ENCODE results near the gene UBXN11.

The UBXN11 gene

GRCh38 chr1:26277261-26277661 lies 29.2 kb downstream of the UBXN11 start:
- in situ Hi-C loops (cut with MboI; ENCODE audit: low sequenced_read_pairs), result no loop called here

DNA sequence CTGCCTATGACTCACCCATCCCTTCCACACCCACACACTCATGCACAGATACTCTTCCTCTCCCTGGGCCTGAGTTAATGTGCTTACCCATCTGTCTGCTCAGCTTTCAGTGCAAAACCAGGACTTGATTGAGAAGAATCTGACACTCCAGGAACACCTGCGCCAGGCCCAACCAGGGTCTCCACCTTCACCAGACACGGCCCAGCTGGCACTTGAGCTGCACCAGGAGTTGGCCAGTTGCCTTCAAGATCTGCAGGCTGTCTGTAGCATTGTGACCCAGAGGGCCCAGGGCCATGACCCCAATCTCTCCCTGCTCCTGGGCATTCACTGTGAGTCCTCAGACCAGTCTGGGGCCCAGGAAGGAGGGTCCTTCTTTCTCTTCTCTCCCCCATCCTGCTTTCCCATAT lies 30.0 kb downstream of the UBXN11 start:
- in situ Hi-C loops (cut with MboI; ENCODE audit: low sequenced_read_pairs), result no loop called here

DNA sequence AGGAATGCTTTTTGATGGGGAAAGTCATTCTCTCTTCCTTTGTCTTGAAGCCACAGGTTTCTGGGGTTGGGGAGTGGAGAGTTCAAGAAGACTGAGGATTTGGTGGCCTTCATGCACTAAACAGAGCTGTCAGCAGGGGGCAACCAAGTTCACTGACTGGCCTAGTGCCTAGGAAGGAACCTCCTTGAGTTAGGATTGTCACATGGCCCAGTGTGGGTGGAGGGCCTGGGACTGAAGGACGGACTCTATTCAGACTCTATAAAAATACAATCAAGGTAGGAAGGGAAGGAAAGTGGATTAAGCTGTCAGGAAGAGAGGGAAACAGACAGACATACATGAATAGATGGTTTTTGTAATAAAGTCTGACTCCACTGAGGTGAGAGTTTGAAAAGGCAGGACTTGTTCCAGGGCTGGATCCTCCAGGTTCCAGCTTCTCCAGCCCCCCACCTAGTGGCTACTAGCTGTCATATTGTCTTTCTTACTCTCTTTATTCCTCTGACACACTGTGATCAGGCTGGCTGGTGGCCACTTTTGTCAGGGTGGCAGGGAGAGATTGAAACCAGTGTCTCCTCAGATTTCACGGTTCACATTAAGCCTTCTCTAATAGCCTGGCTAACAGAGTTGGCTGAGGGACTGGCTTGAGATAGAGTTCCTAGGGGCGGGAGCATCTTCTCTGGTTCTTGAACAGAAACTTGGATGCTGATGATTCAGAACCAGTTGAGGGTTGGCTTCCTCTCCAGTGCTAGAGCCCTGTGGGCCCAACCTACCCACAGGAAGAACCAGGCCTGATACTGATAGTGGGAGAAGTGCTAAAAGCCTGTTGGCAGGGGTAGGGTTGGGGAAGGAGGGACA lies 30.6 kb downstream of the UBXN11 start:
- in situ Hi-C loops (cut with MboI; ENCODE audit: low sequenced_read_pairs), result no loop called here

DNA sequence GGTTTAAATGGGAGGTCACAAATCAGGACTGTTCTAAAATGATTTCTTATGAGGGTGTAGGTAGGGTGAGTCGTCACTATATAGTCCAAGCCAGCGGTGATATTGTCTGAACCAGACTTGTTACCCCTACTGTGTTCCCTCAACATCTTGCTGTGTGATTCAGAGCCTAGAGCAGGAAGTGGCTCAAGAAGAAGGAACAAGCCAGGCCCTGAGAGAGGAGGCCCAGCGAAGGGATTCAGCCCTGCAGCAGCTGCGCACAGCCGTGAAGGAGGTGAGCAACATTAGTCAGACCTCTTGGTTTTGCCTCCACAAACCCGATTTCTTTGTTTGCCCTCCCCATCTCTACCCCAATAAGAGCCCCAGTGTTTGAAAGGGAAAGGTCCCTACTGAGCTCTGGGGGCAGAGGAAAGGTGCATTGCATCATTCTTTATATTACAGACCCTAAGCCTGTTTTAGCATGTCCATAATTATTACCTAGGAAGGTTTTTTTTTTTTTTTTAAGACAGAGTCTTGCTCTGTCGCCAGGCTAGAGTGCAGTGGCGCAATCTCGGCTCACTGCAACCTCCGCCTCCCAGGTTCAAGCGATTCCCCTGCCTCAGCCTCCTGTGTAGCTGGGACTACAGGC lies 31.5 kb downstream of the UBXN11 start:
- in situ Hi-C loops (cut with MboI; ENCODE audit: low sequenced_read_pairs), result no loop called here

- in situ Hi-C loops (cut with MboI; ENCODE audit: low sequenced_read_pairs), result no loop called here
Measured at GRCh38 chr1:26269198-26269550, 37.3 kb downstream of the UBXN11 start.

DNA sequence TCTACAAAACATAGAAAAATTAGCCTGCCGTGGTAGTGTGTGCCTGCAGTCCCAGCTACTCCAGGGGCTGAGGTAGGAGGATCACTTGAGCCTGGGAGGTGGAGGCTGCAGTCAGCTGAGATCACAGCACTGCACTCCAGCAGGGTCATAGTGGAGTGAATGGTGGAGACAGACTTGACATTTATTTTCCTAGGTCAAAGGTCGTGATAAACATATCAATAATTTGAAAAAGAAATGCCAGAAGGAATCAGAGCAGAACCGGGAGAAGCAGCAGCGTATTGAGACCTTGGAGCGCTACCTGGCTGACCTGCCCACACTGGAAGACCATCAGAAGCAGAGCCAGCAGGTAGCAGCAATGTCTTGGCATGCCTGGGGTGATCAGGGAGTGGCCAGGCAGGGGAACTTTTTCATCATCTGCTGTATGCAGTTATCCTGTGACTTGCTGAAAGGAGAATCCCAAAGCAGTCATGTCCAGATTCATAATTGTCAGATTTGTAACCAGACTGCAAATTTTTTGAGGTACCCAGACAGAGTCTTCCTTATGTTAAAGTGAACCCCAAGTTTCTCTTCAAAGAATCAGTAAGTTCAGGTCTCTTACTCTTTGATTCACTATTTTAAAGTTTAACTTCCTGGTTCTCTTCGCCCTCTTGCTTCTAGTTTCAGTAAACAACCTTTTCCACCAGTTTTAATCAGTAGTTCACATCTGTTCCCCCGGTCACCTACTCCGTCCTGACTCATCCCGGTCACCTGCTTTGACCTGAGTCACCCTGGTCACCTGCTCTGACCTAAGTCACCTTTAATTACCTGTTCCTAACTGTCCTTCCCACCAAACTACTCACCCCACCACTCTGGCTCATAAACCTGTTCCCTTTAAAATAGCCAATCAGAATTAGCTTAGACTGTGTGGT lies 37.9 kb downstream of the UBXN11 start:
- in situ Hi-C loops (cut with MboI; ENCODE audit: low sequenced_read_pairs), result no loop called here

DNA sequence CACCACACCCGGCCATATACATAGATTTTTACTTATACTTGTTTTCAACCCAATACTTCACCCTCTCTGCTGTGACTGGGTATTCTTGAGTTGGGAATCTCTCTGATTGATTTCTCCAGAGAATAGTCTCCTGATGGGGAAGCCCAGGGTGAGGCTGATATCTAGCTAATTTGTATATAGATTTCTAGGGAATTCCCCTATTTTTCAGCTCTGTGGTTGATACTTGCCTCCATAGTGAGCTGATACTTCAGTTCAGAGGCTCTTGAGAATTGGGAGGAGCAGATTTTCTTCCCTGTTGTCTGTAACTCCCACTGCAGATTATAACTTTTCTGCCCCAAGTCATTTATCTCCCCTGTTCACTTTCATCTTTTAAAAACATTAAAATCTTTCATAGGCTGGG lies 41.0 kb downstream of the UBXN11 start:
- in situ Hi-C loops (cut with MboI; ENCODE audit: low sequenced_read_pairs), result no loop called here

DNA sequence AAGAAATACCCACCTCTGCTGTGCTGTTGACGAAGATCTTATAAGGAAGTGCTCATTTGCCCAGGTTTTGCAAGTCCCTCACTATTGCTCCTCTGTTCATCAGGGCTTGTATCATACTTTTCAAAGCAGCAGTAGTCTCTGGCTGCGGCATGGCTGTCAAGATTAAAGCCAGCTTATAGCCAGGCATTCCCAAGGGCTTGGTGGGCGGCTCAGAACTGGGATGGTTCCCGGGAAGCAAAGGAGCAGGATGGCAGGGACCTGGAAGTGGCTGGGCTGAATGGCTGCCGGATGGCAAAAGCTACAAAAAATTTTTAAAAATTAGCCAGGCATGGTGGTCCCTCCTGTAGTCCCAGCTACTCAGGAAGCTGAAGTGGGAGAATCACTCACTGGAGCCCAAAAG lies 43.2 kb downstream of the UBXN11 start:
- in situ Hi-C loops (cut with MboI; ENCODE audit: low sequenced_read_pairs), result no loop called here

DNA sequence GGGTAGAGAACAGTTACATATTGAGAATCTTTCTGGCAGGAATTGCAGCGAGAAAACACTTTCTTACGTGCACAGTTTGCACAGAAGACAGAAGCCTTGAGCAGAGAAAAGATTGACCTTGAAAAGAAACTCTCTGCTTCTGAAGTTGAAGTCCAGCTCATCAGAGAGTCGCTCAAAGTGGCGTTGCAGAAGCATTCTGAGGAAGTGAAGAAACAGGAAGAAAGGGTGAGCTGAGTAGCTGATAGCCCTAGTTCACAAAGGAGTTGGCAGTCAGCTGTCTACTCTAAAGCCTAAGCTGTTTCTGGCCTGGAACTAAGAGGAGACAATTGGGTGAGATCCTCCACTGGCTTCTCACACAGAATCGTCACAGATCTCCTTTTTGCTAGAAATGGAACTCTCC lies 46.9 kb downstream of the UBXN11 start:
- in situ Hi-C loops (cut with MboI; ENCODE audit: low sequenced_read_pairs), result no loop called here

DNA sequence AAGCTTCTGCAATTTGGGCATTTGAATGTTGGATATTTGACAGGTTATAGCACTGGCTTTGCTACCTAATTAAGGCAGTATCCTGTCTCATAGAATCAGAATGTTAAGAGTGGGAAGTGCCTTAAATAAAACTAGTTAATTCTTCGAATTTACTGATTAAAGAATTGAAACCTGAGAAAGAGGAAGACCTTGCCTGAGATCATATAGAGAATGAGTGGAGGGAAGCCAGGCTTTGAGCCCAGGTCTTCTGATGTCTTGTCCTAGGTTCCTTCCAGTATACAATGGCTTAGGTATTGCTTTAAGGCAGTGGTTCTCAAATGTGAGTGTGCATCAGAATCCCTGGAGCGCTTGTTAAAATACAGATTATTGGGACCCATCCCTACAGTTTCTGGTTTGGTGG lies 47.4 kb downstream of the UBXN11 start:
- in situ Hi-C loops (cut with MboI; ENCODE audit: low sequenced_read_pairs), result no loop called here

DNA sequence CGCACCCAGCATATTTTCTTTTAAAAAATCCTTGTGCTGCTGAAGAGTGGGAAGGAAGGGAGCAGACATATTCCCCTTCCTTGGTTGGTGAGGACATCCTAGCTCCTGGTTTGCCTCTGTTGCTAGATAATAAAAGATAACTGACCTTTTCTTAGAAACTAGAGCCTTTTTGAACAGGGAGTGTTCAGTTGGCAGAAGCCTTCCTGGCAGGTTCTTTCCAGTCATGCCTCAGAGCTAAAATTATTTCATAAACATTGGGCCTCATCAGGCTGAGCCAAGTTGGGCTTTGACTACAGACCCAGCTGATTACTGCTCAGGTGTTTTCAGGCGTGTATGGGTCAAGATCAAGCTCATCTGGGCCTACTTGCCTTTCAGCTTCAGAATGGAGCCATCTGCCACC lies 49.2 kb downstream of the UBXN11 start:
- in situ Hi-C loops (cut with MboI; ENCODE audit: low sequenced_read_pairs), result no loop called here

DNA sequence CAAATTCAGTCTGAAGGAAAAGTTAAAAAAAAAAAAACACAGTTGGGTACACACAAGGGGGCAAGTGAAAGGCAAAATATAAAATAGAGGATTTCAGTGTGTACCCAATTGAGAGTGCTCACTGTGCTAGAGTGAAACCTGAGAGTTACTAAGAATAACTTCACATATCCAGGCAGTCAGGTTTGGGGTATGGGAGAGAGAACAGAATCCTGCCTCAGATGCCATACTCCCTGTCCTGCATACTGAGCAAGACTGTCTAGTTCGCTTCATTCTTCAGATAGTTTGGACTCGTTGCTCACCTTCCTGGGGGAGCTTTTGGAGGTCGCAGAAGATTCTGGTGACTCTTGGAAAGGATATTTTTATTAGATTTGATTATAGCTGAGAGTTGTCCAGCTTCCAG lies 52.0 kb downstream of the UBXN11 start:
- in situ Hi-C loops (cut with MboI; ENCODE audit: low sequenced_read_pairs), result no loop called here

DNA sequence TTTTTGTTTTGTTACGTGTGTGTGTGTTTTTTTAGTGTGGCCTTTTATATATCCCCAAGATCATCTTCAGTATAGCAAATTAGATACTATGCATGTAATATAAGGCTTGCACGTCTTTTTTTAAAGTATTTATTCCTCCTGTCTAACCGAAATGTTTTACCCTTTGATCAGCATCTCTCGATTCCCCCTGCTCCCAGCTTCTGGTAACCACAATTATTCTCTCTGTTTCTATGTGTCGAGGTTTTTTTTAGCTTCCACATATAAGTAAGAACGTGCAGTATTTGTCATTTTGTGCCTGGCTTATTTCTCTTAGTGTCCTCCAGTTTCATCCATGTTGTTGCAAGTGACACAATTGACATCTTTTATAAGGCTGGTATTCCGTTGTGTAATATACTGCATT lies 53.7 kb downstream of the UBXN11 start:
- in situ Hi-C loops (cut with MboI; ENCODE audit: low sequenced_read_pairs), result no loop called here

- in situ Hi-C loops (cut with MboI; ENCODE audit: low sequenced_read_pairs), result no loop called here
Measured at GRCh38 chr1:26239936-26240335, 66.5 kb downstream of the UBXN11 start.

DNA sequence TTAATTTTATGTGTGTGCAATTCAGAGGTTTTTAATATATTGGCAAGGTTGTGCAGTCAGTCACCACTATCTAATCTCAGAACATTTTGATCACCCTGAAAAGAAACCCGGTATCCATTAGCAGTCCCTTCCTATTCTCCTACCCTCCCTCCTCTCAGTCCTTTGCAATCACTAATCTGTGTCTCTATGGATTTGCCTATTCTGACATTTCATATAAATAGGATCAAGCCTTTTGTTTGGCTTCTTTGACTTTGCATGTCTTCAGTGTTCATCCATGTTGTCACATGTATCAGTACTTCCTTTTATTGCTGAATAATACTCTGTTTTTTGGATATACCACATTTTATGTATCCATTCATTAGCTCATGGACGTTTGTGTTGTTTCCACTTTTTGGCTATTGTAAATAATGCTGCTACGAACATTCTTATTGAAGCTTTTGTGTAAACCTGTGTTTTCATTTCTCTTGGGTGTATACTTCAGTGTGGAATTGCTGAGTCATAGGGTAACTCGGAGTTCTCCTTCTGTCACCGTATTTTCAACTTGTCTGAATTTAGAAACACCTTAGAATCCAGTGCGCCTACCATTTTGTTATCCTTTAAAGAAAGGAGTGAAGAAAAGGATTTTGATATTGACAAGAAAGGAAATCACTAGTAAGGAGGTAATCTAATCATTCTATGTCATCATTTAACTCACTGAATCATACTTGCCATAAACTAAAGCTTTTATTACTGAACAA lies 69.0 kb downstream of the UBXN11 start:
- in situ Hi-C loops (cut with MboI; ENCODE audit: low sequenced_read_pairs), result no loop called here

- in situ Hi-C loops (cut with MboI; ENCODE audit: low sequenced_read_pairs), result no loop called here
Measured at GRCh38 chr1:26234644-26235370, 71.6 kb downstream of the UBXN11 start.

- in situ Hi-C loops (cut with MboI; ENCODE audit: low sequenced_read_pairs), result no loop called here
Measured at GRCh38 chr1:26233903-26234643, 72.4 kb downstream of the UBXN11 start, which contains the start of gene CEP85. TSS of gene CEP85 (plus strand) at chr1:26234200. CDS start at chr1:26239784, 5,584 bp downstream.
